Liver (tissue), 9 donors: ENCODE results near the gene PROKR1. TPM values are rescaled to one million over a fixed set of nuclear protein-coding genes. Genes with fewer than 3 reads are reported as not detected.

Experiments
- DNase-seq: peaks from one replicate; pipeline ENCODE4 v3.0.0-alpha.2; 2017; ENCODE audit warnings: low spot score
- H3K27ac ChIP-seq, 2 donors: one replicate each; pipeline ENCODE4 v1.7.0; 2013; ENCODE audit warnings: inconsistent platforms in 2 of 2, low read length in 2 of 2, control low read depth in 1 of 2, low read depth in 1 of 2, mild to moderate bottlenecking in 1 of 2
- H3K27me3 ChIP-seq, 4 donors: one replicate each; pipeline versions ENCODE4 v1.6.1 to v1.7.0; 2013; ENCODE audit warnings: low read length in 3 of 4, inconsistent platforms in 1 of 4, mild to moderate bottlenecking in 1 of 4, moderate library complexity in 1 of 4; ENCODE audit not compliant: control insufficient read depth in 4 of 4, insufficient read depth in 4 of 4
- H3K36me3 ChIP-seq, 4 donors: one replicate each; pipeline versions ENCODE4 v1.6.1 to v1.7.0; 2013; ENCODE audit warnings: low read length in 3 of 4, mild to moderate bottlenecking in 3 of 4, low read depth in 1 of 4, moderate library complexity in 1 of 4; ENCODE audit not compliant: control insufficient read depth in 4 of 4, insufficient read depth in 3 of 4
- H3K4me1 ChIP-seq, 4 donors: one replicate each; pipeline versions ENCODE4 v1.6.1 to v1.7.0; 2013; ENCODE audit warnings: low read length in 3 of 4, mild to moderate bottlenecking in 3 of 4, moderate library complexity in 1 of 4; ENCODE audit not compliant: control insufficient read depth in 4 of 4, insufficient read depth in 4 of 4
- H3K4me3 ChIP-seq, 3 donors: one replicate each; pipeline versions ENCODE4 v1.6.1 to v1.7.0; 2013; ENCODE audit warnings: low read length in 3 of 3, control low read depth in 1 of 3, low read depth in 1 of 3, mild to moderate bottlenecking in 1 of 3
- H3K9ac ChIP-seq, 2 donors: one replicate each; pipeline ENCODE4 v1.7.0; 2013; ENCODE audit warnings: low read length in 2 of 2, mild to moderate bottlenecking in 2 of 2, moderate library complexity in 2 of 2, control low read depth in 1 of 2, low read depth in 1 of 2
- H3K9me3 ChIP-seq, 4 donors: one replicate each; pipeline versions ENCODE4 v1.6.1 to v1.7.0; 2013; ENCODE audit warnings: low read length in 3 of 4; ENCODE audit not compliant: control insufficient read depth in 4 of 4
- FOXA1 ChIP-seq: IDR thresholded peaks from 2 replicates; pipeline ENCODE4 v1.6.1; 2016; ENCODE audit warnings: antibody characterized with exemption
- FOXA2 ChIP-seq: IDR thresholded peaks from 2 replicates; pipeline ENCODE4 v1.6.1; 2016; ENCODE audit warnings: antibody characterized with exemption
- HNF4A ChIP-seq, 2 donors: conservative IDR thresholded peaks; 2 replicates each; pipeline ENCODE4 v1.6.1; 2016; ENCODE audit warnings: antibody characterized with exemption in 2 of 2, mild to moderate bottlenecking in 2 of 2
- HNF4G ChIP-seq: IDR thresholded peaks from 2 replicates; pipeline ENCODE4 v1.6.1; 2016; ENCODE audit warnings: antibody characterized with exemption
- JUND ChIP-seq, 2 donors: IDR thresholded peaks; 2 replicates each; pipeline ENCODE4 v1.6.1; 2016; ENCODE audit warnings: antibody characterized with exemption in 2 of 2
- NR2F2 ChIP-seq: IDR thresholded peaks from 2 replicates; pipeline ENCODE4 v1.6.1; 2016; ENCODE audit warnings: antibody characterized with exemption
- RAD21 ChIP-seq, 2 donors: IDR thresholded peaks; 2 replicates each; pipeline ENCODE4 v1.6.1; 2016; ENCODE audit warnings: antibody characterized with exemption in 2 of 2, mild to moderate bottlenecking in 2 of 2
- RXRA ChIP-seq, 2 donors: IDR thresholded peaks; 2 replicates each; pipeline ENCODE4 v1.6.1; 2017 to 2018; ENCODE audit warnings: antibody characterized with exemption in 2 of 2, mild to moderate bottlenecking in 1 of 2
- SP1 ChIP-seq: IDR thresholded peaks from 2 replicates; pipeline ENCODE4 v1.6.1; 2018; ENCODE audit warnings: antibody characterized with exemption, mild to moderate bottlenecking
- TAF1 ChIP-seq: conservative IDR thresholded peaks from 2 replicates; pipeline ENCODE4 v1.6.1; 2016; ENCODE audit warnings: antibody characterized with exemption, mild to moderate bottlenecking
- WGBS: extraction: QIAGEN DNeasy Blood & Tissue Kit; methylation state at CpG from one replicate; pipeline ENCODE4 v1.1.7; 2013; 5-methylcytosine and 5-hydroxymethylcytosine counted together
- polyA plus RNA-seq, 2 donors: library from polyadenylated mRNA; stranded (reverse) in 1 of 2; unstranded in 1 of 2; fragments of 200-250 nt in 1 of 2; fragments of >200 nt in 1 of 2; fragmentation: Nextera tagmentation in 1 of 2; extraction: Ambion mirVana in 1 of 2; gene quantifications; one replicate each; pipeline versions ENCODE4 v1.2.1 to v1.2.3, GENCODE V29; 2013 to 2015
- total RNA-seq, 2 donors: library from RNA; depleted of rRNA; stranded (reverse); fragments of >200 nt; gene quantifications; one replicate each; pipeline ENCODE4 v1.2.3, GENCODE V29; 2014
- TF ChIP-seq, protein P1 (sequence below): IDR thresholded peaks from 2 replicates; pipeline ENCODE4 v1.6.1; 2016; ENCODE audit warnings: antibody characterized with exemption, mild to moderate bottlenecking
- TF ChIP-seq, protein P2 (sequence below): fragments of 150-350 bp; IDR thresholded peaks from 2 replicates; pipeline ENCODE4 v1.5.1; 2017; ENCODE audit warnings: improper control_type of control experiment, low read depth, low read length; ENCODE audit not compliant: missing input control
- TF ChIP-seq, protein P3 (sequence below): IDR thresholded peaks from 2 replicates; pipeline ENCODE4 v1.6.1; 2016; ENCODE audit warnings: antibody characterized with exemption
- TF ChIP-seq, protein P4 (sequence below): IDR thresholded peaks from 2 replicates; pipeline ENCODE4 v1.6.1; 2016; ENCODE audit warnings: antibody characterized with exemption
- TF ChIP-seq, protein P5 (sequence below): IDR thresholded peaks from 2 replicates; pipeline ENCODE4 v1.6.1; 2016; ENCODE audit warnings: antibody characterized with exemption
- donor health status: healthy.
- donor health status: healthy.
- donor health status: healthy.
- donor health status: healthy.
- donor health status: healthy.

Gene PROKR1
- total RNA-seq (under 1 TPM in 1 of 2 donors, not detected in 1; 0.05 TPM), polyA plus RNA-seq (under 1 TPM in 1 of 2 donors, not detected in 1; 0.02 TPM)

DNA sequence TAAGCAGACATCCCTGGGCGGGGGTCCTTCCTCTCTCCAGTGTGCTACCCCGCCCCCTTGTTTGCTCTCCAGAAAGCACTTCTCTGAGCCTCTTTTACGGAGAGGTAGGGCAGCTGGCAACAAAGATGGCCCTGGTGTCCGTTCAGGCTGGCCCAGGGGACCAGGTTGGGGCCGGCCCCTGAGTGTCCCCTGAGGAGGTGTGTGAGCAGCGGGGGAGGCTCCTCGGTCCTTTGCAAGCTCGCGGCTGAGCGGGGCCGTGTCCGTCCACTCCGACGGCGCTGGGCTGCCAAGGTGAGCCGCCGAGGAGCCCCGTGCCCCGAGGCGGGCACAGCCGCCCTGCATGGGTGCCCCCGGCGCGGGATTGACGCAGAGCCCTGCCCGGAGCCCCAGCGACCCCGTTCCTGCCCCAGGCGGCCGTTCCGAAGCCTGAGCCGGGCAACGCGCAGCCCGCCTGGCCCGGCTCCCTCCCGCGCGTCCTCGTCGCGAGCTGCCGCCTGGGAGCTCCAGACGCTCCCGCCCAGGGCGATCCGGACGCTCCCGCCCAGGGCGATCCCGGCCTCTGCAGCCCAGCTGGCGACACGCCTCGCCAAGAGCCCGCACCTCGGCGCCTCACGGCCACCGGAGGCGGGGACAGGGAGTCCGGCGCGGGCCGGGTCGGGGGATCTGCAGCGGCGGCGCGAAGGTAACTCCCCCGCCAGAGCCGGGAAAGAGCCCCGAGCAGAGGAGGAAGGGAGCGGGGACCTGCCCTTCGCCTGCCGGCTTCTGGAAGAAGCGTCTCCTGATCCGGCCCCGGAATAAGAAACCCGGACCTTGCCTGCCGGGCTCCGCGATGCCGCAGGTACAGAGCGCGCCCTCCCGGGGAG lies at the start of gene PROKR1:
Gene PROKR1, plus strand, starts transcription at position 569 of the 863 bp plus-strand sequence. CDS start 2,243 bp downstream, outside the sequence.
- H3K9me3 ChIP-seq: no peaks in the 10 kb centered on the region
- no peak within 1 kb of the TSS for H3K27ac ChIP-seq
- no peaks in the 10 kb centered on the region for H3K36me3 ChIP-seq
- no peak within 1 kb of the TSS for H3K9ac ChIP-seq
- peaks cover 3 to 11% (median 5%) of the 10 kb centered on the region in 4 donors for H3K4me1 ChIP-seq
- TF ChIP-seq, protein P1, sequence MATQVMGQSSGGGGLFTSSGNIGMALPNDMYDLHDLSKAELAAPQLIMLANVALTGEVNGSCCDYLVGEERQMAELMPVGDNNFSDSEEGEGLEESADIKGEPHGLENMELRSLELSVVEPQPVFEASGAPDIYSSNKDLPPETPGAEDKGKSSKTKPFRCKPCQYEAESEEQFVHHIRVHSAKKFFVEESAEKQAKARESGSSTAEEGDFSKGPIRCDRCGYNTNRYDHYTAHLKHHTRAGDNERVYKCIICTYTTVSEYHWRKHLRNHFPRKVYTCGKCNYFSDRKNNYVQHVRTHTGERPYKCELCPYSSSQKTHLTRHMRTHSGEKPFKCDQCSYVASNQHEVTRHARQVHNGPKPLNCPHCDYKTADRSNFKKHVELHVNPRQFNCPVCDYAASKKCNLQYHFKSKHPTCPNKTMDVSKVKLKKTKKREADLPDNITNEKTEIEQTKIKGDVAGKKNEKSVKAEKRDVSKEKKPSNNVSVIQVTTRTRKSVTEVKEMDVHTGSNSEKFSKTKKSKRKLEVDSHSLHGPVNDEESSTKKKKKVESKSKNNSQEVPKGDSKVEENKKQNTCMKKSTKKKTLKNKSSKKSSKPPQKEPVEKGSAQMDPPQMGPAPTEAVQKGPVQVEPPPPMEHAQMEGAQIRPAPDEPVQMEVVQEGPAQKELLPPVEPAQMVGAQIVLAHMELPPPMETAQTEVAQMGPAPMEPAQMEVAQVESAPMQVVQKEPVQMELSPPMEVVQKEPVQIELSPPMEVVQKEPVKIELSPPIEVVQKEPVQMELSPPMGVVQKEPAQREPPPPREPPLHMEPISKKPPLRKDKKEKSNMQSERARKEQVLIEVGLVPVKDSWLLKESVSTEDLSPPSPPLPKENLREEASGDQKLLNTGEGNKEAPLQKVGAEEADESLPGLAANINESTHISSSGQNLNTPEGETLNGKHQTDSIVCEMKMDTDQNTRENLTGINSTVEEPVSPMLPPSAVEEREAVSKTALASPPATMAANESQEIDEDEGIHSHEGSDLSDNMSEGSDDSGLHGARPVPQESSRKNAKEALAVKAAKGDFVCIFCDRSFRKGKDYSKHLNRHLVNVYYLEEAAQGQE: no peak
- TF ChIP-seq, protein P2, sequence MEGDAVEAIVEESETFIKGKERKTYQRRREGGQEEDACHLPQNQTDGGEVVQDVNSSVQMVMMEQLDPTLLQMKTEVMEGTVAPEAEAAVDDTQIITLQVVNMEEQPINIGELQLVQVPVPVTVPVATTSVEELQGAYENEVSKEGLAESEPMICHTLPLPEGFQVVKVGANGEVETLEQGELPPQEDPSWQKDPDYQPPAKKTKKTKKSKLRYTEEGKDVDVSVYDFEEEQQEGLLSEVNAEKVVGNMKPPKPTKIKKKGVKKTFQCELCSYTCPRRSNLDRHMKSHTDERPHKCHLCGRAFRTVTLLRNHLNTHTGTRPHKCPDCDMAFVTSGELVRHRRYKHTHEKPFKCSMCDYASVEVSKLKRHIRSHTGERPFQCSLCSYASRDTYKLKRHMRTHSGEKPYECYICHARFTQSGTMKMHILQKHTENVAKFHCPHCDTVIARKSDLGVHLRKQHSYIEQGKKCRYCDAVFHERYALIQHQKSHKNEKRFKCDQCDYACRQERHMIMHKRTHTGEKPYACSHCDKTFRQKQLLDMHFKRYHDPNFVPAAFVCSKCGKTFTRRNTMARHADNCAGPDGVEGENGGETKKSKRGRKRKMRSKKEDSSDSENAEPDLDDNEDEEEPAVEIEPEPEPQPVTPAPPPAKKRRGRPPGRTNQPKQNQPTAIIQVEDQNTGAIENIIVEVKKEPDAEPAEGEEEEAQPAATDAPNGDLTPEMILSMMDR: no peak
- TF ChIP-seq RAD21 (IDR thresholded peaks at IDR 0.05) (no peak), FOXA2 (no peak), SP1 (no peak), TAF1 (no peak), NR2F2 (no peak), RXRA (IDR thresholded peaks at IDR 0.05) (no peak), JUND (IDR thresholded peaks at IDR 0.05) (no peak), HNF4G (no peak)
- TF ChIP-seq, protein P3, sequence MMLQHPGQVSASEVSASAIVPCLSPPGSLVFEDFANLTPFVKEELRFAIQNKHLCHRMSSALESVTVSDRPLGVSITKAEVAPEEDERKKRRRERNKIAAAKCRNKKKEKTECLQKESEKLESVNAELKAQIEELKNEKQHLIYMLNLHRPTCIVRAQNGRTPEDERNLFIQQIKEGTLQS: no peak
- TF ChIP-seq, protein P4, sequence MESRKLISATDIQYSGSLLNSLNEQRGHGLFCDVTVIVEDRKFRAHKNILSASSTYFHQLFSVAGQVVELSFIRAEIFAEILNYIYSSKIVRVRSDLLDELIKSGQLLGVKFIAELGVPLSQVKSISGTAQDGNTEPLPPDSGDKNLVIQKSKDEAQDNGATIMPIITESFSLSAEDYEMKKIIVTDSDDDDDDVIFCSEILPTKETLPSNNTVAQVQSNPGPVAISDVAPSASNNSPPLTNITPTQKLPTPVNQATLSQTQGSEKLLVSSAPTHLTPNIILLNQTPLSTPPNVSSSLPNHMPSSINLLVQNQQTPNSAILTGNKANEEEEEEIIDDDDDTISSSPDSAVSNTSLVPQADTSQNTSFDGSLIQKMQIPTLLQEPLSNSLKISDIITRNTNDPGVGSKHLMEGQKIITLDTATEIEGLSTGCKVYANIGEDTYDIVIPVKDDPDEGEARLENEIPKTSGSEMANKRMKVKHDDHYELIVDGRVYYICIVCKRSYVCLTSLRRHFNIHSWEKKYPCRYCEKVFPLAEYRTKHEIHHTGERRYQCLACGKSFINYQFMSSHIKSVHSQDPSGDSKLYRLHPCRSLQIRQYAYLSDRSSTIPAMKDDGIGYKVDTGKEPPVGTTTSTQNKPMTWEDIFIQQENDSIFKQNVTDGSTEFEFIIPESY: no peak
- TF ChIP-seq, protein P5, sequence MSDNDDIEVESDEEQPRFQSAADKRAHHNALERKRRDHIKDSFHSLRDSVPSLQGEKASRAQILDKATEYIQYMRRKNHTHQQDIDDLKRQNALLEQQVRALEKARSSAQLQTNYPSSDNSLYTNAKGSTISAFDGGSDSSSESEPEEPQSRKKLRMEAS: no peak
- no peaks in the 10 kb centered on the region for H3K27me3 ChIP-seq
- 2% methylated on average over 86 of the region's 86 CpGs for WGBS
- DNase-seq: peak; percentile 43
- peak within 1 kb of the TSS in 2 of 3 donors; percentile 46 to 68 for H3K4me3 ChIP-seq

DNA sequence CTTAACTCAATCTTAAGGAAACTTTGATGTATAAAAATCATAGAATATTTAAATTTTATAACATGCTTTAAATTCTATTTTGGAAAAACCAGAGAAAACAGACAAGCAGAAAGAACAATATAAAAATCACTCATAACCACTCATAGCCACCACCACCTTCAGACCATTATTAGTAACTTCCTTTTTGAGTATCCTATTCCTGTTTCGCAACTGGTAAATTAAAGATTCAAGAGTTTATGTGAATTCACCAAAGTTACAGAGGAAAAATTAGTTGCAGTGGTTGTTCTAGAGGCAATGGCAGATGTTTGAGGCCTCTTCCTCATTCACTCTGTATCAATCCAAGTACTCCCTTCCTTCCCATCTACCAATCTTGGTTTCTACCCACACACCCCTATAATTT lies 49.3 kb upstream of the PROKR1 start:
- TF ChIP-seq TAF1 (no peak), HNF4A (conservative IDR thresholded peaks at IDR 0.05) (no peak), FOXA1 (no peak), FOXA2 (no peak)
- TF ChIP-seq, protein P1: no peak
- H3K4me1 ChIP-seq: peaks cover 0 to 12% (median 5%) of the 10 kb centered on the region in 4 donors
- H3K36me3 ChIP-seq: no peaks in the 10 kb centered on the region
- no peaks in the 10 kb centered on the region for H3K27me3 ChIP-seq
- no peaks in the 10 kb centered on the region for H3K9me3 ChIP-seq
- WGBS: 97% methylated on average over 1 of the region's 1 CpG
- H3K4me3 ChIP-seq: no peak overlapping the region
- H3K27ac ChIP-seq: peak overlapping the region; percentile 84 to 97
- no peak overlapping the region for H3K9ac ChIP-seq
- DNase-seq: no peak
